Stimulated activated CD4-positive, alpha-beta T cell treated with anti-CD3 and anti-CD28 coated beads, Interleukin-2, amount 100 ng/mL, for 24 hours (primary cell): ENCODE results near the gene POLR1A.
A peak's percentile ranks its signal among the peaks of the same experiment; 100 is the strongest.

Experiments
- DNase-seq, 2 donors: peaks; one replicate each; pipeline ENCODE4 v3.0.0-alpha.2; 2020

Gene POLR1A

GRCh38 chr2:86036669-86037138, 69.0 kb downstream of the POLR1A start:
- DNase-seq, result no peak

GRCh38 chr2:86035883-86036668, 69.6 kb downstream of the POLR1A start:
- DNase-seq, result peak; percentile 53 to 62

GRCh38 chr2:86035376-86035882, 70.3 kb downstream of the POLR1A start:
- no peak for DNase-seq

- no peak for DNase-seq
These were observed 71.7 kb downstream of the POLR1A start for GRCh38 chr2:86033751-86034692.

GRCh38 chr2:86032861-86033595, 72.7 kb downstream of the POLR1A start:
- DNase-seq, result no peak

GRCh38 chr2:86031606-86032005, 74.1 kb downstream of the POLR1A start:
- DNase-seq, result no peak

GRCh38 chr2:86031151-86031550, 74.5 kb downstream of the POLR1A start:
- DNase-seq, result no peak

- DNase-seq, result no peak
These were observed 75.8 kb downstream of the POLR1A start for GRCh38 chr2:86029873-86030272.

- no peak for DNase-seq
These were observed 76.8 kb downstream of the POLR1A start for GRCh38 chr2:86028766-86029381.

GRCh38 chr2:86027922-86028765, 77.5 kb downstream of the POLR1A start:
- DNase-seq, result no peak

GRCh38 chr2:86027196-86027921, 78.3 kb downstream of the POLR1A start:
- DNase-seq, result no peak

GRCh38 chr2:86026744-86027065, 79.0 kb downstream of the POLR1A start:
- no peak for DNase-seq

- no peak for DNase-seq
These were observed 79.5 kb downstream of the POLR1A start for GRCh38 chr2:86025976-86026743.

- no peak for DNase-seq
These were observed 80.4 kb downstream of the POLR1A start for GRCh38 chr2:86025229-86025820.

- DNase-seq, result no peak
These were observed 82.3 kb downstream of the POLR1A start for GRCh38 chr2:86023366-86023712.

- DNase-seq, result no peak
These were observed 82.9 kb downstream of the POLR1A start for GRCh38 chr2:86022661-86023365.

GRCh38 chr2:86021396-86022378, 84.0 kb downstream of the POLR1A start:
- no peak for DNase-seq

GRCh38 chr2:86020984-86021383, 84.7 kb downstream of the POLR1A start:
- DNase-seq, result no peak
